Transverse colon (tissue), 4 donors: ENCODE results near the gene PTPRF. TPM values are rescaled to one million over a fixed set of nuclear protein-coding genes. Genes with fewer than 3 reads are reported as not detected.

Source experiments
- DNase-seq: peaks from one replicate; pipeline ENCODE4 v3.0.0-alpha.2; 2019
- H3K27ac ChIP-seq, 4 donors: fragments of 200-600 bp; sonication (generic); 2 replicates each; pipeline ENCODE4 v1.5.1; 2016 to 2018; ENCODE audit warnings: inconsistent platforms in 4 of 4
- H3K27me3 ChIP-seq: fragments of 200-600 bp; sonication (generic); 2 replicates; pipeline ENCODE4 v1.5.1; 2017; ENCODE audit warnings: inconsistent platforms
- H3K36me3 ChIP-seq, 4 donors: fragments of 200-600 bp; sonication (generic); 2 replicates each; pipeline ENCODE4 v1.5.1; 2017 to 2019; ENCODE audit warnings: inconsistent platforms in 4 of 4
- H3K4me1 ChIP-seq, 4 donors: fragments of 200-600 bp; sonication (generic); 2 replicates each; pipeline ENCODE4 v1.5.1; 2017 to 2020; ENCODE audit warnings: inconsistent platforms in 4 of 4
- H3K4me3 ChIP-seq, 4 donors: fragments of 200-600 bp; sonication (generic); 1 replicate in 1 of 4; 2 replicates in 3 of 4; pipeline versions ENCODE4 v1.5.1 to v1.6.1; 2017 to 2019; ENCODE audit warnings: inconsistent platforms in 4 of 4
- H3K9me3 ChIP-seq, 2 donors: fragments of 200-600 bp; sonication (generic); 2 replicates each; pipeline ENCODE4 v1.5.1; 2017 to 2019; ENCODE audit warnings: inconsistent platforms in 2 of 2
- CTCF ChIP-seq, 5 experiments: fragments of 200-600 bp in 3 of 5; fragments of 450-650 bp in 2 of 5; sonication (generic) in 3 of 5; IDR thresholded peaks; 1 replicate in 2 of 5; 2 replicates in 3 of 5; pipeline ENCODE4 v1.5.1; 2016 to 2017; ENCODE audit warnings: antibody characterized with exemption in 5 of 5, inconsistent platforms in 3 of 5, mild to moderate bottlenecking in 2 of 5, moderate library complexity in 1 of 5
- EP300 ChIP-seq: sonication (generic); formaldehyde crosslinking; IDR thresholded peaks from one replicate; pipeline ENCODE4 v1.6.1; 2017; ENCODE audit warnings: antibody characterized with exemption, low read depth
- POLR2A ChIP-seq: fragments of 450-650 bp; IDR thresholded peaks from one replicate; pipeline ENCODE4 v1.6.1; 2016; ENCODE audit warnings: antibody characterized with exemption, mild to moderate bottlenecking, moderate library complexity
- POLR2AphosphoS5 ChIP-seq, 3 donors: sonication (generic); formaldehyde crosslinking; IDR thresholded peaks; one replicate each; pipeline ENCODE4 v1.6.1; 2016; ENCODE audit warnings: antibody characterized with exemption in 3 of 3
- WGBS, 2 donors: methylation state at CpG; one replicate each; pipeline ENCODE4 v1.1.5; 2018; ENCODE audit warnings: low coverage in 1 of 2; 5-methylcytosine and 5-hydroxymethylcytosine counted together
- in situ Hi-C, 4 donors: fragments of 200-750 bp; cut with MboI; loops; one replicate each; pipeline versions ENCODE4 v1.15.0 to v1.15.1; 2017; ENCODE audit warnings: low sequenced_read_pairs in 3 of 4, low pct_ligation_motif_present in 1 of 4, low pct_unique_long_range_greater_than_20kb in 1 of 4
- intact Hi-C: fragments of 100-400 bp; cut with DNase I; formaldehyde crosslinking; loops from one replicate; pipeline ENCODE4 v1.15.1; 2023; ENCODE audit warnings: low total_unique reads
- total RNA-seq, 4 donors: library from RNA; depleted of rRNA; stranded (reverse); fragments of >200 nt; gene quantifications; one replicate each; pipeline ENCODE4 v1.1.0, GENCODE V29; 2016

PTPRF gene
- total RNA-seq, 4 donors from 2014 or later, result 278 to 549 (median 404) TPM

GRCh38 chr1:43606624-43607023 is 75.9 kb downstream of the PTPRF start:
- no peaks in the 10 kb centered on the region for H3K9me3 ChIP-seq
- no peaks in the 10 kb centered on the region for H3K27me3 ChIP-seq
- H3K4me3 ChIP-seq, result no peak overlapping the region
- in situ Hi-C loops (no loop called here), intact Hi-C loops (no loop called here)
- no peak overlapping the region for H3K27ac ChIP-seq
- peaks cover 0 to 41% (median 3%) of the 10 kb centered on the region in 4 donors for H3K36me3 ChIP-seq
- TF ChIP-seq CTCF (IDR thresholded peaks at IDR 0.05), result no peak
- no peak for TF ChIP-seq EP300
- no peak for TF ChIP-seq POLR2AphosphoS5 (IDR thresholded peaks at IDR 0.05)
- no peak for TF ChIP-seq POLR2A
- no peaks in the 10 kb centered on the region for H3K4me1 ChIP-seq
- no peak for DNase-seq
- 93% methylated on average over 12 of the region's 13 CpGs; no CpG with 5 or more reads in 1 of the 2 donors for WGBS, 2 donors

GRCh38 chr1:43608827-43609226 is 78.1 kb downstream of the PTPRF start:
- 85% methylated on average over 5 of the region's 5 CpGs; no CpG with 5 or more reads in 1 of the 2 donors for WGBS, 2 donors
- Histone ChIP-seq H3K27me3 (no peaks in the 10 kb centered on the region), H3K27ac (no peak overlapping the region), H3K4me3 (no peak overlapping the region), H3K9me3 (no peaks in the 10 kb centered on the region), H3K36me3 (peaks cover 0 to 45% (median 3%) of the 10 kb centered on the region in 4 donors), H3K4me1 (no peaks in the 10 kb centered on the region)
- no peak for TF ChIP-seq POLR2A
- in situ Hi-C loops, result no loop called here
- DNase-seq, result no peak
- intact Hi-C loops, result no loop called here

GRCh38 chr1:43610339-43610738 is 79.7 kb downstream of the PTPRF start:
- WGBS, 2 donors, result 56% methylated on average over 5 of the region's 5 CpGs; no CpG with 5 or more reads in 1 of the 2 donors
- DNase-seq, result no peak
- peaks cover 0 to 32% (median 3%) of the 10 kb centered on the region in 4 donors for H3K36me3 ChIP-seq

GRCh38 chr1:43611950-43612349 is 81.3 kb downstream of the PTPRF start:
- WGBS, 2 donors, result 73% methylated on average over 7 of the region's 7 CpGs; no CpG with 5 or more reads in 1 of the 2 donors
- no peak for DNase-seq
- Histone ChIP-seq H3K9me3 (no peaks in the 10 kb centered on the region), H3K4me3 (no peak overlapping the region), H3K27me3 (no peaks in the 10 kb centered on the region), H3K27ac (no peak overlapping the region), H3K4me1 (no peaks in the 10 kb centered on the region), H3K36me3 (peaks cover 0 to 21% (median 3%) of the 10 kb centered on the region in 4 donors)
- in situ Hi-C loops, result no loop called here
- intact Hi-C loops, result no loop called here
- no peak for TF ChIP-seq POLR2A
- TF ChIP-seq POLR2AphosphoS5 (IDR thresholded peaks at IDR 0.05), result no peak
- TF ChIP-seq CTCF (IDR thresholded peaks at IDR 0.05), result no peak
- TF ChIP-seq EP300, result no peak

More at GRCh38 chr1:43610339-43610738, 79.7 kb downstream of the PTPRF start:
- intact Hi-C loops (no loop called here), in situ Hi-C loops (no loop called here)
- Histone ChIP-seq H3K4me3 (no peak overlapping the region), H3K9me3 (no peaks in the 10 kb centered on the region), H3K27ac (no peak overlapping the region), H3K4me1 (no peaks in the 10 kb centered on the region), H3K27me3 (no peaks in the 10 kb centered on the region)
- TF ChIP-seq CTCF (IDR thresholded peaks at IDR 0.05) (no peak), EP300 (no peak), POLR2AphosphoS5 (IDR thresholded peaks at IDR 0.05) (no peak), POLR2A (no peak)

GRCh38 chr1:43612406-43612805 is 81.7 kb downstream of the PTPRF start:
- no peak overlapping the region for H3K27ac ChIP-seq
- H3K4me3 ChIP-seq, result no peak overlapping the region
- H3K27me3 ChIP-seq, result no peaks in the 10 kb centered on the region
- H3K4me1 ChIP-seq, result no peaks in the 10 kb centered on the region
- intact Hi-C loops, result no loop called here
- H3K9me3 ChIP-seq, result no peaks in the 10 kb centered on the region
- no peak for DNase-seq
- TF ChIP-seq EP300 (no peak), CTCF (IDR thresholded peaks at IDR 0.05) (no peak), POLR2A (no peak), POLR2AphosphoS5 (IDR thresholded peaks at IDR 0.05) (no peak)
- in situ Hi-C loops, result no loop called here
- WGBS, 2 donors, result 82 to 89% methylated on average over 6 to 15 of the region's 15 CpGs
- peaks cover 0 to 22% (median 3%) of the 10 kb centered on the region in 4 donors for H3K36me3 ChIP-seq
